OCI-LY3 (cell line): ENCODE results near the gene SNRPF.
A peak's percentile ranks its signal among the peaks of the same experiment; 100 is the strongest.

Experiments
- CTCF ChIP-seq: fragments of 200-600, 300-600 bp; sonication (generic); IDR thresholded peaks from 2 replicates; pipeline ENCODE4 v1.5.1; 2014; ENCODE audit warnings: antibody characterized with exemption, low read length, low read depth
- EZH2phosphoT487 ChIP-seq: fragments of 200-600 bp; shearing (Covaris generic); IDR thresholded peaks from 2 replicates; pipeline ENCODE4 v1.6.1; 2018; ENCODE audit warnings: antibody characterized with exemption, mixed run types, low read depth

DNA sequence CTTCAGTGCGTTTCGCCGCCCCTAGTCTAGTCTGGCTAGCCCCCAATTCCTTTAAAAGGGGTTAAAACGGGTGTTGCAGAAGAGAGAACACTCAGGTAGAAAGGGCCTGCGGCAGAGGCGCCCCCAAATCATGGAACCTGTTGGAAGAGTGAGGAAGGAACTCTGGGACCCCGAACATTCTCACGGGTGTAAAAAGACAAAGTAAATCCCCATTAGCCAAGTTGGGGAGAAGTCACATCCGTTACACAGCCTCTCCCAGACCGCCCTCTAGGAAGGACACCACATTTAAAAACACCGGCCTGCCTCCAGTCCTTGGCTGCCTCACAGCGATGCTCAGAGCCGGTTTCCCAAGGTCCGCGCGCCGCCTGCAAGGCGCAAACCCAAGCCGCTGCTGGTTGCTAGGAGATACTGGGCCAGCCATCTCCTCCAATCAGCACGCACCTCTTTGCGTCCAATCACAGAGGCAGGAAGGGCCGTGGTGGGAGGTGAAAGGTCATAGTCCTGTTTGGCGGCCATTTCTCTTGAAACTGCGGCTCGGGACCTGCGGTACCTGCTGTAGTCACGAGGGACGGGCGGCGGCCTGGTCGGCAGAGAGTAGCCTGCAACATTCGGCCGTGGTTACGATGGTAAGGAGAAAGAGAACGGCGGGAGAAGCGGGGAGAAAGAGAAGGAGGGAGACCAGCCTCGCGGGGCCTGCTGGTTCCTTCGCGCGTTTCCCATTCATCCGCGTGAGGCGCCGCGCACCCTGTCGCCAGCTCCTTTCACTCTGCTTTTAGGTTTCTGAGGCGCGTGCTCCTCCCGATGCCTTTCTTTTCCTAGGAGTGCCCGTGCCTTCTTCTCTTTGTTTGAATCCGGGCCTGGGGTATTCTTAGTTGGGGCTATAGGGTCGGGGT lies at the start of gene SNRPF:
- peak; percentile 11; the same call in 1 of the 2 replicates for TF ChIP-seq CTCF
- TF ChIP-seq EZH2phosphoT487 = no peak
